Tibial artery (tissue), 4 donors: ENCODE data around the gene PRR23E.

Experiments
- DNase-seq, 2 donors: peaks; one replicate each; pipeline ENCODE4 v3.0.0-alpha.2; 2019
- H3K27ac ChIP-seq, 2 donors: fragments of 200-600 bp; sonication (generic) in 1 of 2; 1 replicate in 1 of 2; 2 replicates in 1 of 2; pipeline ENCODE4 v1.5.1; 2018 to 2019; ENCODE audit warnings: mild to moderate bottlenecking in 1 of 2
- H3K27me3 ChIP-seq, 2 donors: fragments of 200-600 bp; sonication (generic) in 1 of 2; one replicate each; pipeline versions ENCODE4 v1.5.1 to v1.6.0; 2016 to 2019
- H3K36me3 ChIP-seq, 3 donors: fragments of 200-600 bp; sonication (generic) in 2 of 3; one replicate each; pipeline ENCODE4 v1.5.1; 2016 to 2019; ENCODE audit warnings: mild to moderate bottlenecking in 2 of 3
- H3K4me1 ChIP-seq, 4 donors: fragments of 200-600 bp; sonication (generic) in 2 of 4; 1 replicate in 3 of 4; 2 replicates in 1 of 4; pipeline ENCODE4 v1.5.1; 2016 to 2019
- H3K4me3 ChIP-seq, 2 donors: fragments of 200-600 bp; sonication (generic) in 1 of 2; 1 replicate in 1 of 2; 2 replicates in 1 of 2; pipeline ENCODE4 v1.5.1; 2018 to 2019; ENCODE audit warnings: mild to moderate bottlenecking in 2 of 2
- H3K9me3 ChIP-seq, 3 donors: fragments of 200-600 bp; sonication (generic) in 1 of 3; one replicate each; pipeline ENCODE4 v1.5.1; 2016 to 2019
- intact Hi-C: fragments of 100-400 bp; cut with DNase I; formaldehyde crosslinking; loops from one replicate; pipeline ENCODE4 v1.15.0; 2023; ENCODE audit warnings: low total_unique reads
- TF ChIP-seq, protein P1 (sequence below), 2 experiments: fragments of 200-600 bp in 1 of 2; fragments of 450-650 bp in 1 of 2; IDR thresholded peaks; one replicate each; pipeline ENCODE4 v1.5.1; 2017 to 2019; ENCODE audit warnings: antibody characterized with exemption in 2 of 2, mild to moderate bottlenecking in 1 of 2, moderate library complexity in 1 of 2

The PRR23E gene

DNA sequence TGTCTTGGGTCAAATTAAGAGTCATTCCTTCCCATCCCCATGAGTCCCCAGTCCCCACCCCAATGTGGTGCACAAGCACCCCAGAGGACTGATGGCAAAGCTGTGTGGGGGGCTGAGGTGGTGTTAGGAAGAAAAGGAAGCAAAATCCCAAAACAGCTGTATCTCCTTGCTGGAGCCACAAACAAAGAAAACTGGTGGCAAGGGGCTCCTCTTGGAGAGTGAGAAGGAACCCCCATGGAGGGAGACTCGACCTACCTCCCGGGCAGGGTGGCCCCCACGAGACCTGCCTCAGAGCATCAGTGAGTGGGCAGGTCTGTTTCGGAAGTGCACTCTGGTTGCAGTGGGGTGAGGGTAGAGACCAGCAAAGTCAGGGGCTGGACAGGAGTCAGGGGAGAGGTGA, 29.2 kb downstream of the PRR23E start:
- H3K36me3 ChIP-seq = no peaks in the 10 kb centered on the region
- intact Hi-C loops = no loop called here
- TF ChIP-seq, protein P1, sequence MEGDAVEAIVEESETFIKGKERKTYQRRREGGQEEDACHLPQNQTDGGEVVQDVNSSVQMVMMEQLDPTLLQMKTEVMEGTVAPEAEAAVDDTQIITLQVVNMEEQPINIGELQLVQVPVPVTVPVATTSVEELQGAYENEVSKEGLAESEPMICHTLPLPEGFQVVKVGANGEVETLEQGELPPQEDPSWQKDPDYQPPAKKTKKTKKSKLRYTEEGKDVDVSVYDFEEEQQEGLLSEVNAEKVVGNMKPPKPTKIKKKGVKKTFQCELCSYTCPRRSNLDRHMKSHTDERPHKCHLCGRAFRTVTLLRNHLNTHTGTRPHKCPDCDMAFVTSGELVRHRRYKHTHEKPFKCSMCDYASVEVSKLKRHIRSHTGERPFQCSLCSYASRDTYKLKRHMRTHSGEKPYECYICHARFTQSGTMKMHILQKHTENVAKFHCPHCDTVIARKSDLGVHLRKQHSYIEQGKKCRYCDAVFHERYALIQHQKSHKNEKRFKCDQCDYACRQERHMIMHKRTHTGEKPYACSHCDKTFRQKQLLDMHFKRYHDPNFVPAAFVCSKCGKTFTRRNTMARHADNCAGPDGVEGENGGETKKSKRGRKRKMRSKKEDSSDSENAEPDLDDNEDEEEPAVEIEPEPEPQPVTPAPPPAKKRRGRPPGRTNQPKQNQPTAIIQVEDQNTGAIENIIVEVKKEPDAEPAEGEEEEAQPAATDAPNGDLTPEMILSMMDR (IDR thresholded peaks at IDR 0.05) = no peak
- no peak overlapping the region for H3K4me3 ChIP-seq
- H3K9me3 ChIP-seq = peaks cover 0 to 21% (median 5%) of the 10 kb centered on the region in 3 donors
- H3K4me1 ChIP-seq = peaks cover 0 to 9% (median 1%) of the 10 kb centered on the region in 4 donors
- peaks cover 0 to 30% of the 10 kb centered on the region in 2 donors for H3K27me3 ChIP-seq
- peak in 1 of 2 donors; percentile 1 for DNase-seq
- no peak overlapping the region for H3K27ac ChIP-seq

DNA sequence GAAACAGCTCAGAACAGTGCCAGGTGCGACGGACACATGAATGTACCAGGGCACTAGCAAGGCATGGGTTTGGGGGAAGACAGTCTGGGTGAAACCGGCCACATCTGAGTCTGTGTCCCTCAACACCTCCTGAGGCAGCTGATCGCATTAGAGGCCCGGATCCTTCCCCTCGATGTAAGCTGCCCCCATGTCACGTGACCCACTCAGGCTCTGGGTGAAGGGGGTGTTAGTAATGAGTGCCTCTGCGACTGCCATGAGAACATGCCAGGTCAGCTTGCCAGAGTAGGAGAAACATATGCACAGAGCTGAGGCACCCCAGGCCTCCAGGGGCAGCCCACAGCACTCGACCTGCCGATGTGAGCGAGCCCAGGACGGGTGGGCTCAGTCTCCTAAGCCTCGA, 29.7 kb downstream of the PRR23E start:
- H3K9me3 ChIP-seq = peaks cover 0 to 21% (median 5%) of the 10 kb centered on the region in 3 donors
- intact Hi-C loops = no loop called here
- no peak overlapping the region for H3K4me3 ChIP-seq
- H3K27me3 ChIP-seq = peaks cover 0 to 33% of the 10 kb centered on the region in 2 donors
- no peak overlapping the region for H3K27ac ChIP-seq
- TF ChIP-seq, protein P1 (IDR thresholded peaks at IDR 0.05) = no peak
- H3K4me1 ChIP-seq = peaks cover 0 to 9% (median 1%) of the 10 kb centered on the region in 4 donors
- DNase-seq = no peak
- H3K36me3 ChIP-seq = no peaks in the 10 kb centered on the region

DNA sequence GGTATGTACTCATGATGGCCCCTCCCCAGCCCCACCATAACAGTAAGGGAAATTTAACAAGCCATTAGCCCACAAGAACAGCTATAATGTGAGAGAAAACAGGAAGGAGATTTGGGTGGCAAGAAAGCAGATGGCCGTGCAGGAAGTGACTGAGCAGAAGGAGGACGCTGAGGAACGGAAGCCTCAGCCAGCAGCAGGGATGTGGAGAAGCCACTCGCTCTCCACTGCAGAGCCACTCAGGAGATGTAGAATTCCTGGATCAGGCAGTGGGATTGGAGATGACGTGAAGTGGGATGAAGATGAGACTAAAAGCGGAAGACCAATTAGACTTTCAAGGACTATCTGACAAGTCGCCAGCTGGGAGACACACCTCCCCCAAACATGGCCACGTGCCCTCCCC, 31.2 kb downstream of the PRR23E start:
- Histone ChIP-seq H3K27me3 (peaks cover 0 to 33% of the 10 kb centered on the region in 2 donors), H3K4me3 (no peak overlapping the region), H3K4me1 (peaks cover 0 to 9% (median 1%) of the 10 kb centered on the region in 4 donors), H3K27ac (no peak overlapping the region), H3K36me3 (no peaks in the 10 kb centered on the region), H3K9me3 (peaks cover 0 to 21% (median 5%) of the 10 kb centered on the region in 3 donors)
- TF ChIP-seq, protein P1 (IDR thresholded peaks at IDR 0.05) = no peak
- intact Hi-C loops = no loop called here
- no peak for DNase-seq

DNA sequence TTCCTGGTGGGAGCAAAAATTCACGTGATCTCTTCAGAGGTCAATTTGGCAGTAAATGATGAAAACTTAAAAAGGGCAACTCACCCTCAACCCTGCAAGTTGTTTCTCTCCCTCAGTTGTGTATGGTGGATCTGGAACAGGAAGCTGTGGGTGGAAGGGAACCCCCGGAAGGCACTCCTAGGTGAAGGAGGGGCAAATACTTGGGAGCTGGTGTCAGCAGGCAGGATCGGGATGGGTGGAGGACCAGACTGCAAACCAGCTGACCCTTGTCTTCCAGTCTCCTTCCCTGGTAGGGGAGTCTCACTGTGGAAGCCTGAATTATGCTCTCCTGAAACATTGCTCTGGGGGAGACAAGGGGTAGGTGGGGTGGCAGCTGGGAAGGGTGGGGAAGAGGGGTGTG, 33.5 kb downstream of the PRR23E start:
- no peak overlapping the region for H3K27ac ChIP-seq
- peaks cover 0 to 28% (median 19%) of the 10 kb centered on the region in 3 donors for H3K9me3 ChIP-seq
- peaks cover 0 to 26% of the 10 kb centered on the region in 2 donors for H3K27me3 ChIP-seq
- H3K4me1 ChIP-seq = no peaks in the 10 kb centered on the region
- intact Hi-C loops = no loop called here
- TF ChIP-seq, protein P1 (IDR thresholded peaks at IDR 0.05) = no peak
- H3K4me3 ChIP-seq = no peak overlapping the region
- no peak for DNase-seq
- H3K36me3 ChIP-seq = no peaks in the 10 kb centered on the region

DNA sequence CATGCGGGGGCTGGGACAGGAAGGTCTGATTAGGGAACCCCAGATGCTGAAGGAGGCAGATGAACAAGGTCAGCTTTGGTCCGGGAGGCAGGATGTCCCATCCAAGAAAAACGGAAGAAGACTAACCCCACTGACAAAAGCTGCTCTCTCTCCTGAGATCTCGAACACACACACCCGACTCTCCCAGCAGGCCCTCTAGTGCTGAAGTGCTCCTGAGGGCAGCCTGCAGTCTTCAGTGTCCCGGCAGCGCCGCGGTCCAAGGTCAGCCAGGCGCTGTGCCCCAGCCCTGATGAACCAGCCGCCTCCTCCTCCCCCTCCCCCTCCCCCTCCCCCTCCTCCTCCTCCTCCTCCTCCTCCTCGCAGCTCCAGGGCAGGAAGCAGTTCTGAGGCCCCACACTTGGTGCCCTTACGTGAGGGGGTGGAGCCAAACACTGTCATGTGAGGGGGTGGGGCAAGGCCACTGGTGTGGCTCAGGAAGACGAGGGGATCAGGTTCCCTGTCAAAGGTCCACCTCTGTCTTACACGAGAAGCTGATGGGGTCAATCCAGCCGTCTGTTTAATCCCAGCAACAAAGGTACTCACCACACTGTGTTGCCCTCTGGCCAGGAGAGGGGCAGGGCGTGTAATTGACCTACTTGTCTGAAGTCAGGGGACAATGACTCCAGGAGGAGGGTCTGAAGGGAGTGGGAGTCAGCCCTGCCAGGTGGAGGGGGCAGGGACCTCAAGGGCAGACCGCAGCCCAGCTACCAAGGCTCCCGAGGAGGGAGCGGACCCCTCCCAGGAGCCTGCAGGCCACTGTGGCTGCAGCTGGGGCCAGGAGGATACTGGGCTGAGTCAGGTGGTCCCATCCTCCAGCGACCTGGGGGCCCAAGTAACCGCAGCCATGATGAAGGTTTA, 34.3 kb downstream of the PRR23E start:
- no peak overlapping the region for H3K4me3 ChIP-seq
- H3K27me3 ChIP-seq = peaks cover 0 to 19% of the 10 kb centered on the region in 2 donors
- H3K36me3 ChIP-seq = no peaks in the 10 kb centered on the region
- intact Hi-C loops = no loop called here
- TF ChIP-seq, protein P1 (IDR thresholded peaks at IDR 0.05) = no peak
- peaks cover 0 to 28% (median 24%) of the 10 kb centered on the region in 3 donors for H3K9me3 ChIP-seq
- no peak overlapping the region for H3K27ac ChIP-seq
- H3K4me1 ChIP-seq = no peaks in the 10 kb centered on the region
- DNase-seq = peak in 1 of 2 donors; percentile 54
